ENCODE results near the gene HSD3B7. TPM values are rescaled to one million over a fixed set of nuclear protein-coding genes. Genes with fewer than 3 reads are reported as not detected.

HSD3B7 gene
- total RNA-seq, 2 donors from 2014 or later: 19.0 to 20.9 TPM

DNA sequence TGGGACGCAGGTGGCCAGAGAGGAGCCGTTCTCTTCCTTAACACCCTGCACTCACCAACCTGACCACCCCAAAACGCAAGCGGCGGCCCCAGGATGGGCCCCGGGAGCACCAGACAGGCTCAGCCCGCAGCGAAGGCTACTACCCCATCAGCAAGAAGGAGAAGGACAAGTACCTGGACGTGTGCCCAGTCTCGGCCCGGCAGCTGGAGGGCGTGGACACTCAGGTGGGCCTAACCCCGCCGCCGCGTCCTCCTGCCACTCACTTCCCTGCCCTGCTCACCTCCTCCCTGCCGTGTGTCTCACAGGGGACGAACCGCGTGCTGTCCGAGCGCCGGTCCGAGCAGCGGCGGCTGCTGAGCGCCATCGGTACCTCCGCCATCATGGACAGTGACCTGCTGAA lies 4.6 kb upstream of the HSD3B7 start:
- Histone ChIP-seq H3K4me1 (no peaks in the 10 kb centered on the region), H3K36me3 (peaks cover 9% of the 10 kb centered on the region), H3K9ac (ENCODE audit: low read depth in 2 of 2, low read length in 2 of 2) (no peak overlapping the region), H3K4me3 (no peak overlapping the region), H3K9me3 (no peaks in the 10 kb centered on the region), H3K27ac (no peak overlapping the region), H3K27me3 (no peaks in the 10 kb centered on the region)
- DNase-seq: no peak
- intact Hi-C loops (cut with DNase I): loop anchor here (5.0 to 10.0 kb wide), 2 partner anchors 164 to 462 kb away; partner anchors contain the start of gene ZNF843
- no peak for TF ChIP-seq CTCF (IDR thresholded peaks at IDR 0.05)

DNA sequence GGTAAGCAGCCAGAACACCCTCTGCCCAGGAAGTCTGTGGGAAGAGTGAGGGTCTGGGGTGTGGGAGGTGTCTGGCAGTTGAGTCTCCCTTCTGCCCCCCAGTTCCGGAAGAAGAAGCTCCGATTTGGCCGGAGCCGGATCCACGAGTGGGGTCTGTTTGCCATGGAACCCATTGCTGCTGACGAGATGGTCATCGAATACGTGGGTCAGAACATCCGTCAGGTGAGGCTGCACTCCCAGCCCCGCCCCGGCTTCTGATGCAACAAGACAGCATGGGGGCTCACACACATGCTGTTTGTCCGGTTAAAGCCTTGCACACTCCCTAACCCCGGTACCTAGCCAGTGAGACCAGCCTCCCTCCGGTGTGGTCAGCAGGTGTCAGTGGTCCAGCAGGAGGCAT lies 4.0 kb upstream of the HSD3B7 start:
- H3K4me1 ChIP-seq: no peaks in the 10 kb centered on the region
- no peaks in the 10 kb centered on the region for H3K9me3 ChIP-seq
- no peak overlapping the region for H3K27ac ChIP-seq
- no peak overlapping the region for H3K4me3 ChIP-seq
- no peak for DNase-seq
- intact Hi-C loops (cut with DNase I): loop anchor here (5.0 to 10.0 kb wide), 2 partner anchors 164 to 461 kb away; partner anchors contain the start of gene ZNF843
- H3K9ac ChIP-seq (ENCODE audit: low read depth in 2 of 2, low read length in 2 of 2): no peak overlapping the region
- no peak for TF ChIP-seq CTCF (IDR thresholded peaks at IDR 0.05)
- peaks cover 9% of the 10 kb centered on the region for H3K36me3 ChIP-seq
- no peaks in the 10 kb centered on the region for H3K27me3 ChIP-seq

DNA sequence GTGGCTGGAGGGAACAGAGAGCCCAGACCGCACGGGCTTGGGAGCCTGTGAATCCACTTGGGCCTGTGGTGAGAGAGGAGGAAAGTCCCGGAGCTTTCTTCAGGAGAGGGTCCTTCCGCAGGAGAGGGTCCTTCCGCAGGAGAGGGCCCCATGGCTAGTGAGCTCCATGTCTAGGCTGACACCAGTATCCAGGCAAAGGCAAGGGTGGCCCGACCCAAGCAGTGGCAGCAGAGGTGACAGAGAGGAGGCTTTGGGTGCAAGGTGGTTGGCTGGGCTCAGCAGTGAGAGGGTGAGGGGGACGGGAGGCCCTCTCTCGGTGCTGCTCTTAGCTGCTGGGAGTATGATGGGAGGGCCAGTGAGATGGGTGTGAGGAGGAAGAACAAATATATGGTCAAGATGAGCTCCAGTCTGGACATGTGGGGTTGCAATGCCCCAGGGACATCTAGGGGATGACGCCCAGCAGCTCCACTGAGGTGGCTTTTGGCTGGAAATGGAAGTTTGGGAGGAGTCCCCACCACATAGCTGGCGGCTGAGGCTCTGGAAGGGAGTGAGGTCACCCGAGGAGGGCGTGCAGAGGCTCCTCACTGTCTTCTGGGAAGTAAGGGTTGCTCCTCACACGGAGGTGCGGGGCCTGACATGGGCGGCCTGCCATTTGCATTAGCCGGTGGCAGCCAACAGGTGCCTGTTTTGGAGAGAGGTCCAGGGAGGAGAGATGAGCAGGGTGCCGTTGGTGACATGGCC lies 2.3 kb upstream of the HSD3B7 start:
- intact Hi-C loops (cut with DNase I): loop anchor here (5.0 to 10.0 kb wide), 2 partner anchors 162 to 460 kb away; partner anchors contain the start of gene ZNF843
- H3K9me3 ChIP-seq: no peaks in the 10 kb centered on the region
- no peaks in the 10 kb centered on the region for H3K4me1 ChIP-seq
- DNase-seq: no peak
- H3K27ac ChIP-seq: no peak overlapping the region
- no peak for TF ChIP-seq CTCF (IDR thresholded peaks at IDR 0.05)
- H3K4me3 ChIP-seq: no peak overlapping the region
- peaks cover 9% of the 10 kb centered on the region for H3K36me3 ChIP-seq
- H3K27me3 ChIP-seq: no peaks in the 10 kb centered on the region
- H3K9ac ChIP-seq (ENCODE audit: low read depth in 2 of 2, low read length in 2 of 2): no peak overlapping the region

DNA sequence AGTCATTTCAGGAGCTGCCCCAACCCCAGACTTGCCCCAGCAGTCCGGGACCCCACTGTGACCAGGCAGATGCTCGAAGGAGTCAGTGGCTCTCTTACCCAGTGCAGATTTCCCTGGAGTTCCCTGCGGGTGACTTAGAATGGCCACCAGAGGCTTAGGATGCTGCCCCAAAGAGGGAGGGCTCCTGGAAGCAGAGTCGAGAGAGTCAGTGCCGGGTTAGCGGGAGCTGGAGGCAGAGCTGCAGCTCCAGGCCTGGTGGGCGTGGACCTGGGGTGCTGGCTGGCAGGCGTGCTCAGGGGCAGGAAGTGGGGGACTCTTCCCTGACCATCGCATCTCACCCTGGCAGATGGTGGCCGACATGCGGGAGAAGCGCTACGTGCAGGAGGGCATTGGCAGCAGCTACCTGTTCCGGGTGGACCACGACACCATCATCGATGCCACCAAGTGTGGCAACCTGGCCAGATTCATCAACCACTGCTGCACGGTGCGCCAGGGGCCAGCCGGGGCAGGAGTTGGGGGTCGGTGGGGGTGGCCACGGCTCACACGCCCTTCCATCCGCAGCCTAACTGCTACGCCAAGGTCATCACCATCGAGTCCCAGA lies 1.6 kb upstream of the HSD3B7 start:
- no peak for TF ChIP-seq CTCF (IDR thresholded peaks at IDR 0.05)
- Histone ChIP-seq H3K9ac (ENCODE audit: low read depth in 2 of 2, low read length in 2 of 2) (no peak overlapping the region), H3K36me3 (peaks cover 9% of the 10 kb centered on the region), H3K9me3 (no peaks in the 10 kb centered on the region), H3K4me3 (no peak overlapping the region), H3K4me1 (no peaks in the 10 kb centered on the region), H3K27me3 (no peaks in the 10 kb centered on the region), H3K27ac (no peak overlapping the region)
- intact Hi-C loops (cut with DNase I): loop anchor here (5.0 to 10.0 kb wide), 2 partner anchors 161 to 459 kb away; partner anchors contain the start of gene ZNF843
- DNase-seq: no peak

DNA sequence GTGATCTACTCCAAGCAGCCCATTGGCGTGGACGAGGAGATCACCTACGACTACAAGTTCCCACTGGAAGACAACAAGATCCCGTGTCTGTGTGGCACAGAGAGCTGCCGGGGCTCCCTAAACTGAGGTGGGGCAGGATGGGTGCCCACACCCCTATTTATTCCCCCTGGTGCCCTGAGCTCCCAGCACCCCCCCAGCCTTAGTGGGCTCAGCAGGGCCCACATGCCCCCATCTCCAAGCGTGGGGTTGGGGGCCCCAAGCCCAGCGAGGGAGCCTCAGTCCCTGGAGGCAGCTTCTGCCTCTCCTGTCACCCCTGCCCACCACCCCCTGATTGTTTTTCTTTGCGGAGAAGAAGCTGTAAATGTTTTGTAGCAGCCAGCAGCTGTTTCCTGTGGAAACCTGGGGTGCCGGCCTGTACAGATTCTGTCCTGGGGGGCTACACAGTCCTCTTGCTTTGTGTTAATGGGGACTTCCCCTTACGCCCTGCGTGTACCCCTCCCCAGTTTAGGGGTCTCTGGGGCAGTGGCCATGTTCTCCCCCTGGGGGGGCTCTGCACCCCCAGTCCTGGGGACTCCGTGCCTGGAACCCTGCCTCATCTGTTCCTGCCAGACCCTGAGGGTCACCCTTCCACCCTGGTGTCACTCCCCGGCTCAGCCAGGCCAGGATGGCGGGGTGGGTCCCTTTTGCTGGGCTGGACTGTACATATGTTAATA lies 953 bp upstream of the HSD3B7 start:
- Histone ChIP-seq H3K27me3 (no peaks in the 10 kb centered on the region), H3K9ac (ENCODE audit: low read depth in 2 of 2, low read length in 2 of 2) (no peak overlapping the region), H3K9me3 (no peaks in the 10 kb centered on the region), H3K27ac (no peak overlapping the region), H3K36me3 (peaks cover 9% of the 10 kb centered on the region), H3K4me1 (no peaks in the 10 kb centered on the region), H3K4me3 (no peak overlapping the region)
- no peak for TF ChIP-seq CTCF (IDR thresholded peaks at IDR 0.05)
- intact Hi-C loops (cut with DNase I): loop anchor here (2.0 to 10.0 kb wide), 3 partner anchors 113 to 458 kb away; partner anchors contain the start of gene ZNF843
- DNase-seq: no peak
